NCI-H128 (cell line): ENCODE results near the gene KIF25.

Experiments used
- DNase-seq: peaks from one replicate; lab custom pipeline; 2025; ENCODE audit not compliant: unreplicated experiment; lab: John Stamatoyannopoulos, UW

Gene KIF25

GRCh38 chr6:168086616-168087015 is 89.1 kb downstream of the KIF25 start:
- DNase-seq = no peak

- DNase-seq = no peak
These were observed 90.1 kb downstream of the KIF25 start for GRCh38 chr6:168087436-168088160.

- DNase-seq = peak; percentile 54
These were observed 90.9 kb downstream of the KIF25 start for GRCh38 chr6:168088161-168089053.

- DNase-seq = peak; percentile 84
These were observed 92.0 kb downstream of the KIF25 start for GRCh38 chr6:168089186-168090063.

GRCh38 chr6:168090064-168090690 is 92.7 kb downstream of the KIF25 start:
- no peak for DNase-seq

GRCh38 chr6:168090706-168091105 is 93.2 kb downstream of the KIF25 start:
- no peak for DNase-seq

GRCh38 chr6:168091381-168092264 is 94.2 kb downstream of the KIF25 start:
- DNase-seq = no peak

GRCh38 chr6:168092541-168092940 is 95.1 kb downstream of the KIF25 start:
- DNase-seq = no peak

- DNase-seq = no peak
These were observed 95.6 kb downstream of the KIF25 start for GRCh38 chr6:168093071-168093505.

GRCh38 chr6:168093634-168094033 is 96.2 kb downstream of the KIF25 start:
- DNase-seq = no peak
